Measurements from ENCODE around the gene ANKRD34A.
"Not testable (repeated sequence)": the region's sequence is repeated elsewhere in the genome, so short reads cannot be mapped to it uniquely, and the experiment has no call there.

ANKRD34A gene

DNA sequence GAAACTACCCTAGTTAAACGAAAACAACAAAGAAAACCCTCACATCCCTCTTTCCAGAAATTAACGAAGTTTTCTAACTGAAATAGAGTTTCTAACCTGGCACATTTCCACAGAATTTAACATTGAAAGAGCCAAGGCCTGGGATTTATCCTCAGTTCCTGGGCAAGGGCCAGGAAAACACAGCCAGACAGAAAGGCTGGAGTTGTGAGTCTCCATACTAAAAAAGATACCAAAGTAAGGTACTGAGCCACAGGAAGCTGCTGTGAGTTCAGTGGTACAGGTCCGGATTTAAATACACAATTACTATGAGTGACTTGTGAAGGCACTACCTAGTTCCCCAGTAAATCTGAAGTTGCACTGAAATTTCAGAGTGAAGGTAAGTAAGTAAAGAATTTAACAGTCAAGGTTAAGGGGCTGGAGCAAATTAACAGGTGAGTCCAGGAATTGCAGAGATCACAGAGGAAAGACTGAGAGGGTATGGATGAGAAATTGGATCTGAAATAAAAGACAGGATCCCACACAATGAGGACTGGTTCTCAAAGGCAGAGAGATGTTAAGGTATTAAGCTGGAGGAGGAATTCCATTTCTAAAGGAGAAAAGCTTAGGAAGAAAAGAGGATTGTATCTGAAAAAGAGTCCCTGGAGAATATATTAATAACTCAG is 7.5 kb downstream of the ANKRD34A start:
- peak; percentile 20 for DNase-seq
- in situ Hi-C loops (cut with HindIII; ENCODE audit: low pct_ligation_motif_present, low pct_unique_long_range_greater_than_20kb, low sequenced_read_pairs), result no loop called here

DNA sequence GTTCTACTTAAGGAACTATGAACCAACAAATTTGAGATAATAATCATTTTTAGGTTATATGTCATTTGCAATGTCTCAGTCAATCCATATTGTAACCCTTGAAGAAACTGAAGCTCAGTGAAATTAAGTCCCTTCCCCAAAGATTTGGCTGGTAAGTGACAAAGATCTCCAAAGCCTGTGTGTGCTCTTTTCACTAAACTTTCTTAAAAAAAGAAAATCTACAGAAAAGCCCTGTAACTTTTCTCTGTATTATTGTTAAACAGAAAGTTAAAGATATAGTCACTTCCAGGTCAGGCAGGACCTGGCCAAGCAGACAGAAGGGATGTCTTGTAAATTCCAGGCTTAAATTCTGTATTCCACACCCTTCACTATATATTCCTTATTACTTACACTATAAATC is 8.0 kb downstream of the ANKRD34A start:
- in situ Hi-C loops (cut with HindIII; ENCODE audit: low pct_ligation_motif_present, low pct_unique_long_range_greater_than_20kb, low sequenced_read_pairs), result no loop called here
- no peak for DNase-seq

DNA sequence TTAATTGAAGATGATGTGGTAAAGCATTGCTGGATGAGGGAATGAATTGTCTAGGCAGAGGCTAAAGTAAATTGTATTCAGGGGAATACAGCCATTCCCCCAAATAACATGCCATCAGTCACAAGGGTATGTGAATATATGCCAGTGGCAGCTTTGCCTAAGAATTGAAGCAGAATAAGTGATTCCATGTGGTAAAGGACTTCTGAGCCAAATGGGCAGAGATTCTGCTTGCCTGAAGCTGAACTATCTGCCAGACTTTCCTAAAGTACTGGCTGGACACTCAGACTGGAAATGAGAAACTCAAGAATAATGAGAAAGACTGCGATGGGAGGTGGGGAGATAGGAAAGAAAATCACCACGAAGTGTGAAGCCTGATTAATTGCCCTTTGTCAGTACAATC is 8.9 kb downstream of the ANKRD34A start:
- no peak for DNase-seq
- in situ Hi-C loops (cut with HindIII; ENCODE audit: low pct_ligation_motif_present, low pct_unique_long_range_greater_than_20kb, low sequenced_read_pairs), result no loop called here

DNA sequence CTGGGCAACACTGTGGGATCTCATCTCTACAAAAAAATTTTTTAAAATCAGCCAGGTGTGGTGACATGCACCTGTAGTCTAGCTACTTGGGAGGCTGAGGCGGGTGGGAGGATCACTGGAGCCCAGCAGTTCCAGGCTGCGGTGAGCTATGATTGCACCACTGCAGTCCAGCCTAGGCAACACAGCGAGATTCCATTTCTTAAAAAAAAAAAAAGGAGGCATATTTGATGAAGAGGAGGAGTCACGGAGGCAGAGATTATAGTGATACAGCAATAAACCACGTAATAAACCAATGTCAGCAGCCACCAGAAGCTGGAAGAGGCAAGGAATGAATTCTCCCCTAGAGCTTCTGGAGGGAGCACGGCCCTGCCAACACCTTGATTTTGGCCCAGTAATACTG is 10.5 kb downstream of the ANKRD34A start:
- no peak for DNase-seq
- in situ Hi-C loops (cut with HindIII; ENCODE audit: low pct_ligation_motif_present, low pct_unique_long_range_greater_than_20kb, low sequenced_read_pairs), result no loop called here

DNA sequence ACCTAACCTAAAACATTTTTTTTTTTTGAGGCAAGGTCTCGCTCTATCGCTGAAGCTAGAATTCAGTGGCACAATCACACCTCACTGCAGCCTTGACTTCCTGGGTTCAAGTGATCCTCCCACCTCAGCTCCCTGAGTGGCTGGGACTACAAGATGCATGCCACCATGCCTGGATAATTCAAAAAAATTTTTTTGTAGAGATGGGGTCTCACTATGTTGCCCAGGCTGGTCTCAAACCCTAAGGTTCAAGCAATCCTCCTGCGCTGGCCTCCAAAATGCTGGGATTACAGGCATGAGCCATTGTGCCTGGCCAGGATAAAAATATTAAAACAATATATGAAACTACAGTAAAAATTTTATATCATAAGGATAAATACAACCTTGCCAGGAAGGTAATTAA is 11.5 kb downstream of the ANKRD34A start:
- no peak for DNase-seq
- in situ Hi-C loops (cut with HindIII; ENCODE audit: low pct_ligation_motif_present, low pct_unique_long_range_greater_than_20kb, low sequenced_read_pairs), result no loop called here

DNA sequence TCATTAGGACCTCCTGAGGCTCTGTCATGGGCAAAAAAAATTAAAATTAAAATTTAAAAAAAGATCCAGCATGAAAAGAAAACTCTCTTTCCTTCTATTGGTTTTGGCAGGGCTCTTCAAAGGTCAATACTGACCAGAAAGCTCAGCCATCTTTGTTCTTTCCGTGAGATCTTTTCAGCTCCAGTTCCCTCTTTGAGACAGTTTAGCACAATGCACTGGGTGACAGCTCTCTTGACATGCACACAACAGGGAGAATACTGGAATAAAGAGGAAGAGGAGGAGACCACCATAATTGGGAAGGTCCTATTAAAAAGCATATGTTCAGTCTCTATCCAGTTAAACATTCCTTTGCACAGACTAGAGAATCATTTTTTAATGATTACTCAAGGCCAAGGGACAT is 12.8 kb downstream of the ANKRD34A start:
- in situ Hi-C loops (cut with HindIII; ENCODE audit: low pct_ligation_motif_present, low pct_unique_long_range_greater_than_20kb, low sequenced_read_pairs), result no loop called here
- no peak for DNase-seq

DNA sequence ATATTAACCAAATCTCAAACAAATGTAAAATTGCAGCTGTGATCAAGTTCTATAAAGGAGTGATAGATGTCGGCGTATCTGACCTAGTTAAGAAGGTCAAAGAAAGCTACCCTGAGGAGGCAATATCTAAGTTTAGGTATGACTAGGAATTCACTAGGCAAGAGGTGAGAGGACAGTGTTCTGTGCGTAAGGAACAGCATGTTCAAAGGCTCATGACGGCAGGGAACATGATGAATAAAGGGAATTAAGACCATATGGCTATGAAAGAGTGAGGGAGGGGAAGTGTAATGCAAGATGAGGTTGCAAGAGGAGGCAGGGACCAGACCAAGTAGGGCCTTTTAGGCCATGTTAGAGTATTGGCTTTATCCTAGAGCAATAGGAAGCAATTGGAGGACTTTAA is 15.2 kb downstream of the ANKRD34A start:
- in situ Hi-C loops (cut with HindIII; ENCODE audit: low pct_ligation_motif_present, low pct_unique_long_range_greater_than_20kb, low sequenced_read_pairs), result no loop called here
- no peak for DNase-seq

DNA sequence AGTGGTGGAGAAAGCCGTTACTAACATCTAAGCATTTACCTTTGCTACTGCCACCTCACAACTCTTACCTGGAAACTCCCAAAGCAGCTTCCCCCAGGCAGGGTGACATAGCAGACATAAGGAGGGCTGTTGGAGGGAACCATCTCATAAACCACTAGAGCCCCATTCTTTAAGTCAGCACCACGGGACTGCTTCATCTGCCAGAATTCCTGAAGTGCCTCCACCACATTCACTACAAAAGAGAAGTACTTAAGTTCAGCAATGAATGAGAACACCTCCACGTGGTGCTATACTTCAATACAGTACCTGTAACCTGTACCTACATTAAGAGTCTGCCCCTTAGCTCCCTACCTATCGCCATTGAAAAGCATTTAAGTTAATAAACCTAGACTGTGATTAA is 16.8 kb downstream of the ANKRD34A start:
- DNase-seq, result no peak
- in situ Hi-C loops (cut with HindIII; ENCODE audit: low pct_ligation_motif_present, low pct_unique_long_range_greater_than_20kb, low sequenced_read_pairs), result no loop called here

DNA sequence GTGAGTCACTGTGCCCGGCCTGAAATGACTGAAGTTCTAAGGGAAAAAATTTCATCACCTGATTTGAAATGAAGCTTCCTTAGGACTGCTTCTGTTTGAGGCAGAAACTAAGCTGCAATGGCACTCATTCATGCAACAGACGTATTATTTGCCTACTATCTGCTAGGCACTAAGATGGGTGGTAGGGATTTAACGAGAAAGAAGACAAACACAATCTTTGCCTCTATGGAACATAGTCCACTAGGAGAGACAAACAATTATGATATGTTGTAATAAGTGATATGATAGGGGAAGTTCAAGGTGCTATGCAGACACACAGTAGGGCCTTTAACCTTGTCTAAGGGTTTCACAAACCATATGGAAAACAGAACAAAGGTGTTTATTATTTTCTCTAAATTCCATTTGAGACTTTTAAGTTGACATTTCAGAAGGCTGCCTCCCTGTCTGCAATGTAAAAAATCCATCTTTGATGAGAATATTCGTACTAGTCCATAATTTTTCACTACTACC is 17.8 kb downstream of the ANKRD34A start:
- DNase-seq, result no peak
- in situ Hi-C loops (cut with HindIII; ENCODE audit: low pct_ligation_motif_present, low pct_unique_long_range_greater_than_20kb, low sequenced_read_pairs), result no loop called here

DNA sequence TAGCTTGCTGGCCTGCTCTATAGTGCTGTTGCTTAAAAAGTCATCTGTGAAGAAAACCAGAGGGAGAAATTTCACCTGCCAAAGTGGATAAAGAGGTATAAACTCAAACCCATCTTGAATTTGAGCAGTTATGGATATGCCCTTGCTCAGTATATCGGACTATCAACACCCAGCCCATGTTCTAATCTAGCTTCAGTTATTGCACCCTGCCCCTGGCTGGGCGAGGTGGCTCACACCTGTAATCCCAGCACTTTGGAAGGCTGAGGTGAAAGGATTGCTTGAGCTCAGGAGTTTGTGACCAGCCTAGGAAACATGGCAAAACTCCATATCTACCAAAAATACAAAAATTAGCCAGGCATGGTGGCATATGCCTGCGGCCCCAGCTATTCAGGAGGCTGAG is 19.8 kb downstream of the ANKRD34A start:
- no peak for DNase-seq
- in situ Hi-C loops (cut with HindIII; ENCODE audit: low pct_ligation_motif_present, low pct_unique_long_range_greater_than_20kb, low sequenced_read_pairs), result no loop called here

DNA sequence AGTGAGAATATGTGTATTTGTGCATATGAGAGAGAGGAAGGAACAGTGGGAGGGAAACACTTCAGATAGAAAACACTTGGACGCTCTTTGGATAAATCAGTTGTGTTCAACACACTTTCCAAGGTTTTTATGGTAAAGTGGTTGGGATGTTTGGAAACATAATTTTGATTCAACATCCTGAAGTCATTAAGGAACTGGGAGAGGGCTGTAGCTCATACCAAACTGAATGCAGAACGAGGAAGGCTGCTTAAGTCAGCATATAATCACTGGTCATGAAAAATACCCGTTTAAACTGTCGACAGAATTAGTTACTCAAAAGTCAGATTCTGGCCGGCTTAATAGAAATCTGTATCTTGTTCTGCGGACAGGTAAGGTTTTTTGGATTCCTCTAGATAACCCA is 21.5 kb downstream of the ANKRD34A start:
- DNase-seq, result no peak
- in situ Hi-C loops (cut with HindIII; ENCODE audit: low pct_ligation_motif_present, low pct_unique_long_range_greater_than_20kb, low sequenced_read_pairs), result no loop called here

DNA sequence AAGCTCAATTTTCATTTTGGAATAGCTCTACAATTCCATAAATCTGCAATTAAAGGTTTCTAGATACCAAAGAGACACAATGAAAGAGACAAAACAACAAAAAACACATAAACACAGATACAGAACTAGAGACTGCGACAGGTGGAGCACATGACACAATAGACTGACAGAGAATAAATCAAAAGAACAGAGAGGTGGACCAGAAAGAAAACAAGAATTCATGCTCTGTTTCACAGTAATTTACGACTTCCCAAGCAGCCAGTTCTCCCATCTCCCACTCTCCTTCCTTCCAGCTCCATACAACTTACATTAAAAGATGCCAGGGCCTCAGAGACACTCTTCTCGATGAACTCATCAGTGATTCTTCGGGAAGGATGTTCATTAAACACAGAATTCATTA is 22.0 kb downstream of the ANKRD34A start:
- no peak for DNase-seq
- in situ Hi-C loops (cut with HindIII; ENCODE audit: low pct_ligation_motif_present, low pct_unique_long_range_greater_than_20kb, low sequenced_read_pairs), result no loop called here

DNA sequence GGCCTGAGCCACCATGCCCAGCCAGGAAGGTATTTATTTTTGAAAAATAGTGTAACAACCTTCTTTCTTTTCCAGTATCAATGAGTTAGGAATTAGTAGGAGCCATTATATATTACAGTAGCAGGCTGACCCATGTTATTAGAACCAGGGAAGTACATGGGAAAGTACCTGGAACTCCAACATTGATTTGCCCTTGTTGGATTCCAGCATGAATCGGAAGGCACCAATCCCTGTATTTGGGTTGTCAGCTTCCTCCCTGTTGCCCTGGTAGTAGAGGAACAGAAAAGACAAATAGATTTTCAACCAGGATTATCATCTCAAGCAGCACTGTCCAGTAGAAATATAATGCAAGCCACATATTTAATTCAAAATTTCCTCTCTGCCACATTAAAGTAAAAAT is 26.9 kb downstream of the ANKRD34A start:
- DNase-seq, result no peak
- in situ Hi-C loops (cut with HindIII; ENCODE audit: low pct_ligation_motif_present, low pct_unique_long_range_greater_than_20kb, low sequenced_read_pairs), result no loop called here

DNA sequence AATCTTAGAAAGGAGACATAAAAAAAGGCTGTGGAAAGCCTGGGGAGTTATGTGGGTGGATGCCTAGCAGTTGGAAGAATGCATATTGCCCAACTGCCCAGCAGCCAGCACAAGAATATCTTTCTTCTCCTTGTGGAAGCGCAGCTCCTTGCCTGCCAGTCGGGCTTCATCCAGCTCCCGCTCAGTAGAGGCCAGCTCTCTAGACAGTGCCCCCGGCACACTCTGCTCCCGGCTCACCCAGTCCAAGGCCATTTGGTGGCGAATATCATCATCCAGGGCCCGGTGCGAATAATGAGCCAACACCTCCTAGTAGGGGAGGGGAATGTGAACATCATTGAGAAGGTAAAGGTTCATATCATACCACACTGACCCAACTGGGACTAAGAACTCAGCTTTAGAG is 28.1 kb downstream of the ANKRD34A start:
- in situ Hi-C loops (cut with HindIII; ENCODE audit: low pct_ligation_motif_present, low pct_unique_long_range_greater_than_20kb, low sequenced_read_pairs), result no loop called here
- DNase-seq, result no peak

DNA sequence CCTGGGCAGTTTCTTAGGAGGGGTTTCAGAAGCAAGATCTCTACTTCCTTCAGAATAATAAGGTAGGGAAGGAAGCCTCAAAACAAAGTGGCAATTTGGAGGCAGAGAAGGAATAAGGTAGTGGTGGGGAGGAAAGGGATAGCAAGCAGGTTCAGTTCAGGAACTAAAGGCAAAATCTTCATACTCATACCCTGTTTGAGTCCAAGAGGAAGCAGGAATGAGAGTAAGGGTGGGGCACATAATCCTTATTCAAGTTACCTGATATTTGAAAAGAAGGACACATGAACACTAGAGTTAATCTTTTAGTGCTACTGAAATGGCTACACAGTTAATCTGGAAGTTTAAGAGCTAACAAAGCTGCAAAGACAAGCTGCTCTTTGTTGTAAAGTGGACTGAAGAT is 28.7 kb downstream of the ANKRD34A start:
- in situ Hi-C loops (cut with HindIII; ENCODE audit: low pct_ligation_motif_present, low pct_unique_long_range_greater_than_20kb, low sequenced_read_pairs), result no loop called here
- DNase-seq, result no peak

DNA sequence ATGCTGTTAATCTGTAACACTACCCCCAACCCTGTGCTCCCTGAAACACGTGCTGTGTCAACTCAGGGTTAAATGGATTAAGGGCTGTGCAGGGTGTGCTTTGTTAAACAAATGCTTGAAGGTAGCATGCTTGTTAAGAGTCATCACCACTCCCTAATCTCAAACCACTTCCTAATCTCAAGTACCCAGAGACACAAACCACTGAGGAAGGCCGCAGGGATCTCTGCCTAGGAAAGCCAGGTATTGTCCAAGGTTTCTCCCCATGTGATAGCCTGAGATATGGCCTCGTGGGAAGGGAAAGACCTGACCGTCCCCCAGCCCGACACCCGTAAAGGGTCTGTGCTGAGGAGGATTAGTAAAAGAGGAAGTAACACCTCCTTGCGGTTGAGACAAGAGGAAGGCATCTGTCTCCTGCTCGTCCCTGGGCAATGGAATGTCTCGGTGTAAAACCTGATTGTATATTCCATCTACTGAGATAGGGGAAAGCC is 31.8 kb downstream of the ANKRD34A start:
- in situ Hi-C loops (cut with HindIII; ENCODE audit: low pct_ligation_motif_present, low pct_unique_long_range_greater_than_20kb, low sequenced_read_pairs), result not testable (repeated sequence)

DNA sequence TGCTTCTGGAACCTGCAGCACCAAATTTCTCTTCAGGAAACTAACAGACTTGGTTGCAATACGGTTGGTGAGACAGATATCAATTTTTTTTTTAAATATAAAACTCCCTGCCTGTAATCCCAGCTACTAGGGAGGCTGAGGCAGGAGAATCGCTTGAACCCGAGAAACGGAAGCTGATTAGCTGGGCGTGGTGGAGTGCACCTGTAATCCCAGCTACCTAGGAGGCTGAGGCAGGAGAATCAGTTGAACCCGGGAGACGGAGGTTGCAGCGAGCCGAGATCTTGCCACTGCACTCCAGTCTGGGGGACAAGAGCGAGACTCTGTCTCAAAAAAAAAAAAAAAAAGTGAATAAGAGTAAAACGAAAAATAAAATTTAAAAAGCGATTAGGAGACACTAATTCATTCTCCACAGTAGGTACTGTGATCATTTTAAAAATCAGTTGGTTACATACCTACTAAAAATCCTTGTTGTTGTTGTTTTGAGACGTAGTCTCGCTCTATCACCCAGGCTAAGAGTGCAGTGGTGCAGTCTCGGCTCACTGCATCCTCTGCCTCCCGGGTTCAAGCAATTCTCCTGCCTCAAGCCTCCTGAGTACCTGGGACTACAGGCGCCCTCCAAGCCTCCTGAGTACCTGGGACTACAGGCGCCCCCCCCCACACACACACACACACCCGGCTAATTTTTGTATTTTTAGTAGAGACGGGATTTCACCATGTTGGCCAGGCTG is 36.3 kb downstream of the ANKRD34A start:
- no peak for DNase-seq
- in situ Hi-C loops (cut with HindIII; ENCODE audit: low pct_ligation_motif_present, low pct_unique_long_range_greater_than_20kb, low sequenced_read_pairs), result no loop called here

More for the DNA sequence above, 31.8 kb downstream of the ANKRD34A start:
- DNase-seq, result not testable (repeated sequence)

DNA sequence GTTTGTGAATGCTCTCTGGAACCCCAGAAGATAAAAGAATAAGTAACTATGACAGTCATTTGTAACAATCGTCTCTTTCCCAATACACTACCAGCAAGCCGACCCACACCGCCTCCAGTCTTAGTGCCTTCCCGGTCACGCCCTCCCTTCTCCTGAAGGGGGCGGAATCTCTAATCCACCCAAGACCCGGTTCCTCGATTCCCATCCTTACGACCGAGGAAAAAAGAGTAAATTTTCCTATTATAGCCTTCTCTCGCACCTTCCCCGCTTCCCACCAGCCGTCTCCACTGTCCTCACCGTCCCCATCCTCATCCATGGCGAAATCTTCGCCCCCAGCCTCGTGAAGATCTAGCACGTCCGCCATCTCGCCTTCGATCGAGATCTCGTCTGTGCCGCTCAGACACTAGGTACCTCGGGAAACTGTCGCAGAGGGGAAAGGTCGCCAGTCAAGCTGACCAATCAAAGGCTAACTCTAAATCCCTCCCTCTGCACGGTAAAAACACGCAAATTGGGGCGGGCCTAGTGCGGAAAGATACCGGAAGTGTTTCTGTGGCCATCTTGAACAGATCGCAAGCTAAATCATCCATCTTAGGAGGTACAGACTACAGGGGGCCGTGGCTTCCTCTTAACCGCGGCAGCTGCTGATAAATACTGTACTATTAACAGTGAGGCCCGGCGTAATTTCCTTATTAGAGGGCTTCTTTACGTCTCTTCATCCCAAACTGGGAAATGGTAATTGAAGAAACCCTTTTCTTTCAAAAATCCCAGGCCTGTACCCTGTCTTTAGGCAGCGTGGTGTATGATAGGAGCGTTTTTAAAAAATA is 37.1 kb downstream of the ANKRD34A start, which contains the start of gene RBM8A:
RBM8A (minus strand) TSS at position 422 of the 824 bp plus-strand sequence; CDS start at position 364, 58 bp downstream.
- DNase-seq, result peak; percentile 99
- in situ Hi-C loops (cut with HindIII; ENCODE audit: low pct_ligation_motif_present, low pct_unique_long_range_greater_than_20kb, low sequenced_read_pairs), result no loop called here

DNA sequence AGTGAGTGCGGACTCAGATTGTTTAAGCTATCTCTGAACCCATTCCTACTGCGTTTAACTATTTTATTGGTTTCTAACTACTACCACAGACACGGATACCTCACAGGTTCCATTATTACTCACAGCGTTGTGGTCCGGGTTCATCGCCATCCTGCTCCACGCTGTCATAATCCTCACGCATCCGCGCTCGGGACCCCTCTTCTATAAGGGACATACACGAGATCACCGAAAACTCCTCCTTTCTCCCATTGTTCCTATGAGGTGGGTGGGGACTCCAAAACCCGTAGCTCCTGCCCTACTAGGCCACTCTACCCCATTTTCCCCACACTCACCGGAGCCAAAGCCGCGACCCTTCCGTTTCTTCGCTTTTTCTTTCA is 37.7 kb downstream of the ANKRD34A start:
- no peak for DNase-seq
- in situ Hi-C loops (cut with HindIII; ENCODE audit: low pct_ligation_motif_present, low pct_unique_long_range_greater_than_20kb, low sequenced_read_pairs), result no loop called here

Data from ACHN (cell line).